GM12872 (cell line): ENCODE measurements around the gene TDRD15.

ENCODE experiments used
- CTCF ChIP-seq: IDR thresholded peaks from 3 replicates; pipeline ENCODE4 v1.5.1; 2011; ENCODE audit warnings: low read depth, mild to moderate bottlenecking, low read length, moderate library complexity; ENCODE audit not compliant: insufficient read depth

TDRD15 gene

GRCh38 chr2:21123473-21124393 is at the start of gene TDRD15:
TSS of gene TDRD15 (plus strand) at chr2:21123968. CDS start at chr2:21137468, 13,500 bp downstream.
- no peak for TF ChIP-seq CTCF

- no peak for TF ChIP-seq CTCF
These were observed 45.5 kb upstream of the TDRD15 start for GRCh38 chr2:21078296-21078695.

- no peak for TF ChIP-seq CTCF
These were observed 40.3 kb upstream of the TDRD15 start for GRCh38 chr2:21083482-21083881.

GRCh38 chr2:21084401-21084800 is 39.4 kb upstream of the TDRD15 start:
- no peak for TF ChIP-seq CTCF

GRCh38 chr2:21092308-21092869 is 31.4 kb upstream of the TDRD15 start:
- no peak for TF ChIP-seq CTCF

- TF ChIP-seq CTCF = no peak
These were observed 28.6 kb upstream of the TDRD15 start for GRCh38 chr2:21095178-21095577.

GRCh38 chr2:21095714-21096113 is 28.1 kb upstream of the TDRD15 start:
- no peak for TF ChIP-seq CTCF
